Prostate gland (tissue), 2 donors: ENCODE measurements around the gene ALDH1L1.

Experiments
- POLR2A ChIP-seq: fragments of 450-650 bp; IDR thresholded peaks from one replicate; pipeline ENCODE4 v1.6.1; 2016; ENCODE audit warnings: antibody characterized with exemption, mild to moderate bottlenecking
- POLR2AphosphoS5 ChIP-seq: sonication (generic); formaldehyde crosslinking; IDR thresholded peaks from one replicate; pipeline ENCODE4 v1.6.1; 2017; ENCODE audit warnings: antibody characterized with exemption
- TF ChIP-seq, protein P1 (sequence below), 4 experiments: fragments of 200-600 bp in 2 of 4; fragments of 450-650 bp in 2 of 4; sonication (generic) in 2 of 4; IDR thresholded peaks; 1 replicate in 3 of 4; 2 replicates in 1 of 4; pipeline ENCODE4 v1.5.1; 2016 to 2019; ENCODE audit warnings: antibody characterized with exemption in 4 of 4, mild to moderate bottlenecking in 2 of 4, moderate library complexity in 2 of 4

DNA sequence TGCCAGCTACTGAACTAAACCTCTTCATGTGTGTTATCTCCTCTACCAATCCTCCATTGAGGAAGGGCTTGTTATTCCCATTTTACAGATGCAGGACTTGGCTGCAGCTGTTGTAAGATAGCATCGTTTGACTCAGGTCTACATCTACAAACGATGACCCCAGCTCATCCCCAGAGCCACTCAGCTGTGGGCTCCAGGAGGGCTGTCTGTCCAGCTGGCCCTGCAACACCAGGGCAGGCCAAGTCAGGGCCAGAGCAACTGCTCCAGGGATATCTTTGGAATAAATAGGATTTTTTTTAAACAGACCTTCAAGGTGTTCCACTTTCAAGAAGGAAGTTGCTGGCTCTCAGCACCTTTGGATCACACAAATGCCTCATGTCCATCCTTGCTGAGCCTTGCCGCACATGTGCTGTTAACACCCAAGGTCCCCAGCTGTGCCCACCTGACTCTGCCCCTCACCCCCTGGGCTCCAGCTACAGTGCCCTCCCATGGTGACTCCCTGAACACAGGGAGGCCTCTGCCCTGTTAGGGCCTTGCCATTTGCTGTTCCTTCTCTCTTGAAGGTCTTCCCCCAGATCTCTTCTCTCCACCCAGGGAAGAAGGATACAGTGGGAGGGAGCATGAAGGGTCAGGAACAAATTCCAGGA is 31.0 kb downstream of the ALDH1L1 start:
- TF ChIP-seq, protein P1, sequence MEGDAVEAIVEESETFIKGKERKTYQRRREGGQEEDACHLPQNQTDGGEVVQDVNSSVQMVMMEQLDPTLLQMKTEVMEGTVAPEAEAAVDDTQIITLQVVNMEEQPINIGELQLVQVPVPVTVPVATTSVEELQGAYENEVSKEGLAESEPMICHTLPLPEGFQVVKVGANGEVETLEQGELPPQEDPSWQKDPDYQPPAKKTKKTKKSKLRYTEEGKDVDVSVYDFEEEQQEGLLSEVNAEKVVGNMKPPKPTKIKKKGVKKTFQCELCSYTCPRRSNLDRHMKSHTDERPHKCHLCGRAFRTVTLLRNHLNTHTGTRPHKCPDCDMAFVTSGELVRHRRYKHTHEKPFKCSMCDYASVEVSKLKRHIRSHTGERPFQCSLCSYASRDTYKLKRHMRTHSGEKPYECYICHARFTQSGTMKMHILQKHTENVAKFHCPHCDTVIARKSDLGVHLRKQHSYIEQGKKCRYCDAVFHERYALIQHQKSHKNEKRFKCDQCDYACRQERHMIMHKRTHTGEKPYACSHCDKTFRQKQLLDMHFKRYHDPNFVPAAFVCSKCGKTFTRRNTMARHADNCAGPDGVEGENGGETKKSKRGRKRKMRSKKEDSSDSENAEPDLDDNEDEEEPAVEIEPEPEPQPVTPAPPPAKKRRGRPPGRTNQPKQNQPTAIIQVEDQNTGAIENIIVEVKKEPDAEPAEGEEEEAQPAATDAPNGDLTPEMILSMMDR (IDR thresholded peaks at IDR 0.05), result no peak
- TF ChIP-seq POLR2AphosphoS5 (no peak), POLR2A (no peak)
